Measurements from ENCODE around the gene TTYH2. TPM values are rescaled to one million over a fixed set of nuclear protein-coding genes. Genes with fewer than 3 reads are reported as not detected.
"Not testable (repeated sequence)": the region's sequence is repeated elsewhere in the genome, so short reads cannot be mapped to it uniquely, and the experiment has no call there.

Gene TTYH2
- polyA plus RNA-seq, 1 experiment = 3.1 TPM

- Histone ChIP-seq H3K27me3 (ENCODE audit: control insufficient read depth, insufficient read depth, low read length) (peaks cover 8% of the 10 kb centered on the region), H3K9me3 (ENCODE audit: control insufficient read depth, insufficient read depth, low read length) (no peaks in the 10 kb centered on the region), H3K4me3 (ENCODE audit: low read depth, low read length) (no peak overlapping the region), H3K27ac (ENCODE audit: low read depth, low read length) (no peak overlapping the region)
- POLR2A ChIA-PET = interaction anchor here (1.1 kb wide), 1 partner anchor 13 kb away, joined by 5 read pairs; no protein-coding TSS in a partner anchor
- CTCF ChIA-PET = no interaction called here
- no peak for TF ChIP-seq CTCF (IDR thresholded peaks at IDR 0.05; ENCODE audit: low read depth, low read length)
- DNase-seq (ENCODE audit: low read depth, low spot score) = no peak
These were observed 26.9 kb upstream of the TTYH2 start for GRCh38 chr17:74186498-74186897.

GRCh38 chr17:74187761-74188160 lies 25.6 kb upstream of the TTYH2 start:
- CTCF ChIA-PET = interaction anchor here (1.4 to 1.8 kb wide), 2 partner anchors 12 kb away, joined by 5 to 7 read pairs; no protein-coding TSS in a partner anchor
- H3K27me3 ChIP-seq (ENCODE audit: control insufficient read depth, insufficient read depth, low read length) = peaks cover 5% of the 10 kb centered on the region
- H3K27ac ChIP-seq (ENCODE audit: low read depth, low read length) = no peak overlapping the region
- no peaks in the 10 kb centered on the region for H3K9me3 ChIP-seq (ENCODE audit: control insufficient read depth, insufficient read depth, low read length)
- no peak for DNase-seq (ENCODE audit: low read depth, low spot score)
- TF ChIP-seq CTCF (IDR thresholded peaks at IDR 0.05; ENCODE audit: low read depth, low read length) = no peak
- POLR2A ChIA-PET = no interaction called here
- no peak overlapping the region for H3K4me3 ChIP-seq (ENCODE audit: low read depth, low read length)

GRCh38 chr17:74188687-74189086 lies 24.7 kb upstream of the TTYH2 start:
- CTCF ChIA-PET = interaction anchor here (1.8 to 3.1 kb wide), 2 partner anchors 11 kb away, joined by 7 to 27 read pairs; no protein-coding TSS in a partner anchor
- H3K27ac ChIP-seq (ENCODE audit: low read depth, low read length); POLR2A ChIA-PET; H3K9me3 ChIP-seq (ENCODE audit: control insufficient read depth, insufficient read depth, low read length); DNase-seq (ENCODE audit: low read depth, low spot score); H3K4me3 ChIP-seq (ENCODE audit: low read depth, low read length); H3K27me3 ChIP-seq (ENCODE audit: control insufficient read depth, insufficient read depth, low read length): not testable (repeated sequence)

GRCh38 chr17:74190154-74190553 lies 23.2 kb upstream of the TTYH2 start:
- no peak for TF ChIP-seq CTCF (IDR thresholded peaks at IDR 0.05; ENCODE audit: low read depth, low read length)
- Histone ChIP-seq H3K27ac (ENCODE audit: low read depth, low read length) (no peak overlapping the region), H3K4me3 (ENCODE audit: low read depth, low read length) (no peak overlapping the region), H3K9me3 (ENCODE audit: control insufficient read depth, insufficient read depth, low read length) (no peaks in the 10 kb centered on the region), H3K27me3 (ENCODE audit: control insufficient read depth, insufficient read depth, low read length) (peaks cover 4% of the 10 kb centered on the region)
- ChIA-PET CTCF (interaction anchor here (3.1 to 4.1 kb wide), 2 partner anchors 9 to 13 kb away, joined by 27 to 31 read pairs; partner anchors contain the start of gene RPL38), POLR2A (no interaction called here)
- no peak for DNase-seq (ENCODE audit: low read depth, low spot score)

- TF ChIP-seq CTCF (IDR thresholded peaks at IDR 0.05; ENCODE audit: low read depth, low read length) = no peak
- ChIA-PET CTCF (interaction anchor here (0.9 to 4.1 kb wide), 3 partner anchors 8 to 761 kb away, joined by 4 to 31 read pairs (median 27); partner anchors contain the start of gene RPL38), POLR2A (no interaction called here)
- peaks cover 7% of the 10 kb centered on the region for H3K27me3 ChIP-seq (ENCODE audit: control insufficient read depth, insufficient read depth, low read length)
- H3K27ac ChIP-seq (ENCODE audit: low read depth, low read length) = no peak overlapping the region
- H3K4me3 ChIP-seq (ENCODE audit: low read depth, low read length) = no peak overlapping the region
- no peak for DNase-seq (ENCODE audit: low read depth, low spot score)
- H3K9me3 ChIP-seq (ENCODE audit: control insufficient read depth, insufficient read depth, low read length) = no peaks in the 10 kb centered on the region
These were observed 22.5 kb upstream of the TTYH2 start for GRCh38 chr17:74190807-74191406.

Measured in AG04450 (cell line).